M059J (cell line): ENCODE results near the gene SNN. TPM values are rescaled to one million over a fixed set of nuclear protein-coding genes. Genes with fewer than 3 reads are reported as not detected.

Experiments used
- DNase-seq: peaks from one replicate; pipeline ENCODE4 v3.0.0-alpha.2; 2012; ENCODE audit warnings: low read depth
- total RNA-seq: library from RNA; depleted of rRNA; stranded (reverse); fragments of >200 nt; shearing (Covaris generic); gene quantifications from 2 replicates; pipeline ENCODE4 v1.2.3, GENCODE V29; 2014; rRNA removed

The SNN gene
- total RNA-seq, 1 experiment from 2014 or later: 14.7 TPM

GRCh38 chr16:11727796-11728543 lies 59.7 kb downstream of the SNN start:
- no peak for DNase-seq

Other genes starting within 250 kb of the SNN start
- 68.6 and 95.0 TPM in 2 replicates for gene LITAF, start 81.5 kb upstream of the SNN start, total RNA-seq
- 46.3 and 52.7 TPM in 2 replicates for gene TXNDC11, start 74.4 kb downstream of the SNN start, total RNA-seq
- gene ZC3H7A, start 128.8 kb downstream of the SNN start, total RNA-seq: 17.4 and 40.2 TPM in 2 replicates
- 186 and 260 TPM in 2 replicates for gene RSL1D1, start 183.1 kb downstream of the SNN start, total RNA-seq
- 77.5 and 139 TPM in 2 replicates for gene GSPT1, start 247.5 kb downstream of the SNN start, total RNA-seq